Vagina (tissue), 2 donors: ENCODE results near the gene ATP7B.

Experiments used
- POLR2A ChIP-seq, 2 donors: fragments of 450-650 bp; IDR thresholded peaks; one replicate each; pipeline ENCODE4 v1.6.1; 2017; ENCODE audit warnings: antibody characterized with exemption in 2 of 2, mild to moderate bottlenecking in 2 of 2, moderate library complexity in 2 of 2
- POLR2AphosphoS5 ChIP-seq, 2 donors: sonication (generic); formaldehyde crosslinking; IDR thresholded peaks; one replicate each; pipeline ENCODE4 v1.9.0; 2017; ENCODE audit warnings: antibody characterized with exemption in 2 of 2, mild to moderate bottlenecking in 2 of 2, low read depth in 1 of 2; ENCODE audit not compliant: insufficient read depth in 1 of 2
- TF ChIP-seq, protein P1 (sequence below), 3 experiments: fragments of 450-650 bp in 2 of 3; fragments of 200-600 bp in 1 of 3; sonication (generic) in 1 of 3; IDR thresholded peaks; one replicate each; pipeline ENCODE4 v1.5.1; 2017 to 2019; ENCODE audit warnings: antibody characterized with exemption in 3 of 3, mild to moderate bottlenecking in 2 of 3, moderate library complexity in 2 of 3

DNA sequence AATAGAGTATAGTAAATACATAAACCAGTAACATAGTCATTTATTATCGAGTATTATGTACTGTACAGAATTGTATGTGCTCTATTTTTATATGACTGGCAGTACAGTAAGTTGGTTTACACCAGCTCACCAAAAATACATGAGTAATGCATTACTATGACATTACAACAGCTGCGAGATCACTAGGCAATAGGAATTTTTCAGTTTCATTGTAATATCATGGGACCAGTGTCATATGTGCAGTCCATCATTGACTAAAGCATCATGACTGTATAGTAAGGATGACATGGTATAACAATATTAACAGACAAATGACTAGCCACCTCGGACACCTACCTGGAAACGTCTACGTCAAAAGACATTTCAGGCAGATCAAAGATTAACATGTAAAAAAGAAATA is 33.6 kb downstream of the ATP7B start:
- TF ChIP-seq, protein P1, sequence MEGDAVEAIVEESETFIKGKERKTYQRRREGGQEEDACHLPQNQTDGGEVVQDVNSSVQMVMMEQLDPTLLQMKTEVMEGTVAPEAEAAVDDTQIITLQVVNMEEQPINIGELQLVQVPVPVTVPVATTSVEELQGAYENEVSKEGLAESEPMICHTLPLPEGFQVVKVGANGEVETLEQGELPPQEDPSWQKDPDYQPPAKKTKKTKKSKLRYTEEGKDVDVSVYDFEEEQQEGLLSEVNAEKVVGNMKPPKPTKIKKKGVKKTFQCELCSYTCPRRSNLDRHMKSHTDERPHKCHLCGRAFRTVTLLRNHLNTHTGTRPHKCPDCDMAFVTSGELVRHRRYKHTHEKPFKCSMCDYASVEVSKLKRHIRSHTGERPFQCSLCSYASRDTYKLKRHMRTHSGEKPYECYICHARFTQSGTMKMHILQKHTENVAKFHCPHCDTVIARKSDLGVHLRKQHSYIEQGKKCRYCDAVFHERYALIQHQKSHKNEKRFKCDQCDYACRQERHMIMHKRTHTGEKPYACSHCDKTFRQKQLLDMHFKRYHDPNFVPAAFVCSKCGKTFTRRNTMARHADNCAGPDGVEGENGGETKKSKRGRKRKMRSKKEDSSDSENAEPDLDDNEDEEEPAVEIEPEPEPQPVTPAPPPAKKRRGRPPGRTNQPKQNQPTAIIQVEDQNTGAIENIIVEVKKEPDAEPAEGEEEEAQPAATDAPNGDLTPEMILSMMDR (IDR thresholded peaks at IDR 0.05) = no peak
- TF ChIP-seq POLR2A (IDR thresholded peaks at IDR 0.05) (no peak), POLR2AphosphoS5 (IDR thresholded peaks at IDR 0.05; ENCODE audit: insufficient read depth in 1 of 2, low read depth in 1 of 2) (no peak)
